LNCaP clone FGC (cell line): Measurements from ENCODE around the gene CNGA3.

ENCODE experiments used
- DNase-seq: peaks from one replicate; pipeline ENCODE4 v3.0.0-alpha.2; 2011; ENCODE audit warnings: low read depth
- H3K4me3 ChIP-seq: 2 replicates; pipeline ENCODE4 v1.5.1; 2011; ENCODE audit warnings: mild to moderate bottlenecking, low read depth, low read length, control low read depth
- TF ChIP-seq, protein P1 (sequence below): IDR thresholded peaks from 2 replicates; pipeline ENCODE4 v1.5.1; 2012; ENCODE audit warnings: mild to moderate bottlenecking; ENCODE audit not compliant: control insufficient read depth, insufficient read depth; ENCODE audit errors: extremely low read depth

The CNGA3 gene

DNA sequence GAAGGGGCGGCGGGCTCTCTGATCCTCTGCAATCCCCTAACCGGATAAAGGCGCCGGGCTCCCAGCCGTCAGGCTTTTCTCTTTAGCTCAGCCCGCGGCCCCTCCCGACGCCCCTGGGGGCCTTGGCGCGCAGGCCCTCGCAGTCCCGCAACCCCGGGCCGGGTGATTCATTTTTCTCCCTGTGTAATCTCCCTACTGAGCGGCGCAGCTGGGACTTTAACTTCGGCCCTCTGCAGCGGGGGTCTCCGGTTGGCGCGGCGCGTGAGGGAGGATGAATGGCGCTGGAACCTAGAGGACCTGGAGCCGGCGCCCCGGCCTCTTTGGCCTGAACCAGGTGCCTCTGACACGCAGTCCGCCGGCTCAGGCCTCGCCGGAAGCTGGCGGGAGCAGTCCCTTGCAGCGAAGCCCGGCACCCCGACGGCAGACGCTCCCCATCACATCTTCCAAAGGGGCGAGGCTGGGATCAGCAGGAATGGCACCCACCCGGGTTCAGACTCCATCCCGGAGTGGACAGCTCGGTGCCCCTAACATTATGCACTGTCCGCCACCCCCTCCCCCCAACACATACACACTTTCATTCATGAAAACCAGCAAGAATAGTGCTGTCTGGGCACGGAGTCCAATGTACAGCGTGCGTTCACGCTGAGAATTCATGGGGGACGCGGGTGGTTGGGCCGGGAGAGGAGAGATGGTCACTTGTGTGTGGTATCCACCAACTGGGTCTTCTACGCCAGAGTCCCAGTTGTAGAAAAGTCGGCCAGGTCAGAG lies 1.2 kb downstream of the CNGA3 start:
- TF ChIP-seq, protein P1, sequence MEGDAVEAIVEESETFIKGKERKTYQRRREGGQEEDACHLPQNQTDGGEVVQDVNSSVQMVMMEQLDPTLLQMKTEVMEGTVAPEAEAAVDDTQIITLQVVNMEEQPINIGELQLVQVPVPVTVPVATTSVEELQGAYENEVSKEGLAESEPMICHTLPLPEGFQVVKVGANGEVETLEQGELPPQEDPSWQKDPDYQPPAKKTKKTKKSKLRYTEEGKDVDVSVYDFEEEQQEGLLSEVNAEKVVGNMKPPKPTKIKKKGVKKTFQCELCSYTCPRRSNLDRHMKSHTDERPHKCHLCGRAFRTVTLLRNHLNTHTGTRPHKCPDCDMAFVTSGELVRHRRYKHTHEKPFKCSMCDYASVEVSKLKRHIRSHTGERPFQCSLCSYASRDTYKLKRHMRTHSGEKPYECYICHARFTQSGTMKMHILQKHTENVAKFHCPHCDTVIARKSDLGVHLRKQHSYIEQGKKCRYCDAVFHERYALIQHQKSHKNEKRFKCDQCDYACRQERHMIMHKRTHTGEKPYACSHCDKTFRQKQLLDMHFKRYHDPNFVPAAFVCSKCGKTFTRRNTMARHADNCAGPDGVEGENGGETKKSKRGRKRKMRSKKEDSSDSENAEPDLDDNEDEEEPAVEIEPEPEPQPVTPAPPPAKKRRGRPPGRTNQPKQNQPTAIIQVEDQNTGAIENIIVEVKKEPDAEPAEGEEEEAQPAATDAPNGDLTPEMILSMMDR: no peak

DNA sequence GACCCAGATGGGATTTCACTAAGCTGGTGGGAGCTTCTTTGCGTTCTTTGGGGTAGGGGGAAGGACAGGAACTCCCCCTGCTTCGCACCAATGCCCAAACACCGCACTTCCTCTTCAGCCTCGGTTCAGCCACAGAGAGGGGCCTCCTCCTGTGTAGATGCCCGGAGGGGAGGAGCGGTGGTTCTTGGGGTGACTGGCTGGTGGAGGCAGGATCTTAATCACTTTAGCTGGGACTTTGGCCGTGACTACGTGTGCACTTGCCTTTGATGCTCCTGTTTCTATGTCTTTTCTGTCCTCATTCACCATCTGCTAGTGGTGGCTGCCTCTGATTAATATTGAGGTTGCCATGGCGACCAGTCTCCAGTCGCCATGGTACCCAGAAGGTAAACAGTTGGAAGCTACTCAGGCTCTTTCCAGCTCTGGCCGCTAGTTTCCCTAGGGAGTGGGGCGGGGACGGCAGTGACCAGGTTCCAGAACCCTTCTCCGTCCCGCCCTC lies 1.9 kb downstream of the CNGA3 start:
- no peak for DNase-seq
- no peak overlapping the region for H3K4me3 ChIP-seq
- TF ChIP-seq, protein P1: no peak

More for the DNA sequence above, 1.2 kb downstream of the CNGA3 start:
- no peak overlapping the region for H3K4me3 ChIP-seq
- DNase-seq: no peak

DNA sequence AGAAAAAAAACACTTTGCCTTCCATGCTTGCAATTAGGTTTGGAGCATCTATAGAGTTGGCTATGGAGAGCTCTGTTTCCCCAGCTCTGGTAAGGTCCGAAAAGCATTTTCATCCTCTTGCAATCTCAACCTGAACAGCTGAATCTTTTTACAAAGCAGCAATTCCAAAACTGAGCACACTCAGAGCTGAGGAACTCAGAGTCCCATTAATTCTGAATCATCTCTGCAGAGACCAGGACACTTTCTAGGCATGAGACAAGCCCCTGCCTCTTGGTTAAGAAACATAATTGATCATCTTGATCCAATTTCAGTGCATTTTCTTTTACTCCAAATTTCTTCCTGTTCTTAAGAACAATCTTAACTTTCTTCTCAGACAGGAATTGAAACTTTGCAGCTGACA lies 4.2 kb downstream of the CNGA3 start:
- TF ChIP-seq, protein P1: no peak
- DNase-seq: no peak

GRCh38 chr2:98355881-98356280 lies 9.6 kb downstream of the CNGA3 start:
- no peak overlapping the region for H3K4me3 ChIP-seq
- no peak for DNase-seq
- TF ChIP-seq, protein P1: no peak

More for the DNA sequence above, 4.2 kb downstream of the CNGA3 start:
- H3K4me3 ChIP-seq: no peak overlapping the region

DNA sequence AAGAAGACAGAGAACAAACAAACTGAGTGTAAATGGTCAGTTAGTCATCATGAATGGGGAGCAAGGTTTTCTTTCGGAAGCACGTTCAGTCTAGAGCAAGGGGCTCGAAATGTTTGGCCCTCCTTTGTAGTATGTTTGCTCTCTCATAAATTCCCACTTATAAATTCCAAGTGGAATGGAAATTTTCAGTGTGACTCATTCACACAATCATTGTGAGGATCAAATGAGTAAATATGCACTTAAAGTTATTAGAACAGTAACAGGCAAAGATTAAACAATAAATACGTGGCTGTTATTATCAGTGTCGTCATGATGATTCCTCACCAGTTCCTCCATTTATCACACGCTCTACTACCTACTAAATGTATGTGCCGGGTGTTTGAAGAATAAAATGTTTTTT lies 10.5 kb downstream of the CNGA3 start:
- TF ChIP-seq, protein P1: no peak

GRCh38 chr2:98357849-98358248 lies 11.6 kb downstream of the CNGA3 start:
- TF ChIP-seq, protein P1: no peak
- DNase-seq: no peak
- no peak overlapping the region for H3K4me3 ChIP-seq

More for the DNA sequence above, 10.5 kb downstream of the CNGA3 start:
- H3K4me3 ChIP-seq: no peak overlapping the region
- peak; percentile 42 for DNase-seq
